Measurements from ENCODE around the gene NDST4. TPM values are rescaled to one million over a fixed set of nuclear protein-coding genes. Genes with fewer than 3 reads are reported as not detected.

NDST4 gene
- polyA plus RNA-seq, 1 donor (not counting 4 experiments of a cell fraction or from before 2014, with no cell fraction given), result not detected

- no peaks in the 10 kb centered on the region for H3K4me1 ChIP-seq (ENCODE audit: control insufficient read depth, extremely low read depth, insufficient read depth, low read length)
- no peak for FAIRE-seq
- no peaks in the 10 kb centered on the region for H4K20me1 ChIP-seq (ENCODE audit: control insufficient read depth, extremely low read depth, insufficient read depth, low read length)
- DNase-seq (ENCODE audit: low read depth, low spot score), result no peak
- H3K9me3 ChIP-seq (ENCODE audit: control insufficient read depth, low read depth, low read length), result no peaks in the 10 kb centered on the region
- no peaks in the 10 kb centered on the region for H3K79me2 ChIP-seq (ENCODE audit: control insufficient read depth, insufficient read depth, low read length)
- dilution Hi-C loops (cut with MboI; ENCODE audit: extremely low pct_ligation_motif_present, low sequenced_read_pairs), result no loop called here
- no peaks in the 10 kb centered on the region for H3K36me3 ChIP-seq (ENCODE audit: control insufficient read depth in 2 of 2, extremely low read depth in 1 of 2, insufficient read depth in 2 of 2, low read length in 2 of 2)
- H3K27ac ChIP-seq (ENCODE audit: control insufficient read depth, insufficient read depth, low read length), result no peak overlapping the region
- H3K9ac ChIP-seq (ENCODE audit: control insufficient read depth, extremely low read depth, insufficient read depth, low read length), result no peak overlapping the region
- TF ChIP-seq EZH2 (IDR thresholded peaks at IDR 0.05; ENCODE audit: low read length) (no peak), CTCF (optimal IDR thresholded peaks at IDR 0.05 in 1 of 3, IDR thresholded peaks at IDR 0.05 in 1 of 3, conservative IDR thresholded peaks at IDR 0.05 in 1 of 3; ENCODE audit: extremely low read depth in 1 of 3, insufficient read depth in 2 of 3, low read length in 3 of 3) (no peak)
- H3K4me2 ChIP-seq (ENCODE audit: control insufficient read depth, extremely low read depth, insufficient read depth, low read depth, low read length), result no peak overlapping the region
- no peak overlapping the region for H3K4me3 ChIP-seq (ENCODE audit: control insufficient read depth in 2 of 3, extremely low read depth in 1 of 3, insufficient read depth in 2 of 3, low read depth in 1 of 3, low read length in 3 of 3)
- no peaks in the 10 kb centered on the region for H3K27me3 ChIP-seq (ENCODE audit: control insufficient read depth, extremely low read depth, insufficient read depth, low read length)
- H3K9me1 ChIP-seq (ENCODE audit: control insufficient read depth, extremely low read depth, insufficient read depth, low read length), result no peaks in the 10 kb centered on the region
- no peak overlapping the region for H2AFZ ChIP-seq (ENCODE audit: control insufficient read depth, low read length)
Measured at GRCh38 chr4:114921191-114921590, 192.2 kb downstream of the NDST4 start.

- Histone ChIP-seq H3K79me2 (ENCODE audit: control insufficient read depth, insufficient read depth, low read length) (no peaks in the 10 kb centered on the region), H3K9me1 (ENCODE audit: control insufficient read depth, extremely low read depth, insufficient read depth, low read length) (no peaks in the 10 kb centered on the region), H3K9ac (ENCODE audit: control insufficient read depth, extremely low read depth, insufficient read depth, low read length) (no peak overlapping the region), H2AFZ (ENCODE audit: control insufficient read depth, low read length) (no peak overlapping the region), H4K20me1 (ENCODE audit: control insufficient read depth, extremely low read depth, insufficient read depth, low read length) (no peaks in the 10 kb centered on the region), H3K27me3 (ENCODE audit: control insufficient read depth, extremely low read depth, insufficient read depth, low read length) (no peaks in the 10 kb centered on the region), H3K4me3 (ENCODE audit: control insufficient read depth in 2 of 3, extremely low read depth in 1 of 3, insufficient read depth in 2 of 3, low read depth in 1 of 3, low read length in 3 of 3) (no peak overlapping the region), H3K36me3 (ENCODE audit: control insufficient read depth in 2 of 2, extremely low read depth in 1 of 2, insufficient read depth in 2 of 2, low read length in 2 of 2) (no peaks in the 10 kb centered on the region), H3K27ac (ENCODE audit: control insufficient read depth, insufficient read depth, low read length) (no peak overlapping the region), H3K9me3 (ENCODE audit: control insufficient read depth, low read depth, low read length) (no peaks in the 10 kb centered on the region), H3K4me1 (ENCODE audit: control insufficient read depth, extremely low read depth, insufficient read depth, low read length) (no peaks in the 10 kb centered on the region), H3K4me2 (ENCODE audit: control insufficient read depth, extremely low read depth, insufficient read depth, low read depth, low read length) (no peak overlapping the region)
- TF ChIP-seq CTCF (optimal IDR thresholded peaks at IDR 0.05 in 1 of 3, IDR thresholded peaks at IDR 0.05 in 1 of 3, conservative IDR thresholded peaks at IDR 0.05 in 1 of 3; ENCODE audit: extremely low read depth in 1 of 3, insufficient read depth in 2 of 3, low read length in 3 of 3) (no peak), EZH2 (IDR thresholded peaks at IDR 0.05; ENCODE audit: low read length) (no peak)
- dilution Hi-C loops (cut with MboI; ENCODE audit: extremely low pct_ligation_motif_present, low sequenced_read_pairs), result no loop called here
- DNase-seq (ENCODE audit: low read depth, low spot score) (no peak), FAIRE-seq (no peak)
Measured at GRCh38 chr4:114911111-114911510, 202.3 kb downstream of the NDST4 start.

All from keratinocyte (primary cell).